Ishikawa (cell line): ENCODE data around the gene EPHA3.

Experiments
- CEBPB ChIP-seq: IDR thresholded peaks from 2 replicates; pipeline ENCODE4 v1.6.1; 2012
- CREB1 ChIP-seq: IDR thresholded peaks from 2 replicates; pipeline ENCODE4 v1.6.1; 2012; ENCODE audit warnings: low read depth
- EGR1 ChIP-seq: IDR thresholded peaks from 2 replicates; pipeline ENCODE4 v1.6.1; 2012
- EP300 ChIP-seq: IDR thresholded peaks from 2 replicates; pipeline ENCODE4 v1.6.1; 2012; ENCODE audit warnings: borderline replicate concordance
- FOXM1 ChIP-seq: IDR thresholded peaks from 2 replicates; pipeline ENCODE4 v1.6.1; 2012; ENCODE audit warnings: low read depth, borderline replicate concordance
- MAX ChIP-seq: IDR thresholded peaks from 2 replicates; pipeline ENCODE4 v1.6.1; 2012
- NFIC ChIP-seq: IDR thresholded peaks from 2 replicates; pipeline ENCODE4 v1.6.1; 2012
- RAD21 ChIP-seq: IDR thresholded peaks from 2 replicates; pipeline ENCODE4 v1.6.1; 2012; ENCODE audit warnings: low read depth
- REST ChIP-seq: IDR thresholded peaks from 2 replicates; pipeline ENCODE4 v1.6.1; 2012; ENCODE audit warnings: low read depth, mild to moderate bottlenecking
- TAF1 ChIP-seq: IDR thresholded peaks from 2 replicates; pipeline ENCODE4 v1.6.1; 2012; ENCODE audit warnings: low read depth, mild to moderate bottlenecking
- TCF12 ChIP-seq: IDR thresholded peaks from 2 replicates; pipeline ENCODE4 v1.6.1; 2012; ENCODE audit warnings: low read depth
- TEAD4 ChIP-seq: IDR thresholded peaks from 2 replicates; pipeline ENCODE4 v1.6.1; 2012
- YY1 ChIP-seq: IDR thresholded peaks from 2 replicates; pipeline ENCODE4 v1.6.1; 2012; ENCODE audit warnings: low read depth
- ZBTB7A ChIP-seq: IDR thresholded peaks from 2 replicates; pipeline ENCODE4 v1.6.1; 2012; ENCODE audit warnings: low read depth
- TF ChIP-seq, protein P1 (sequence below): IDR thresholded peaks from 2 replicates; pipeline ENCODE4 v1.6.1; 2012

The EPHA3 gene

DNA sequence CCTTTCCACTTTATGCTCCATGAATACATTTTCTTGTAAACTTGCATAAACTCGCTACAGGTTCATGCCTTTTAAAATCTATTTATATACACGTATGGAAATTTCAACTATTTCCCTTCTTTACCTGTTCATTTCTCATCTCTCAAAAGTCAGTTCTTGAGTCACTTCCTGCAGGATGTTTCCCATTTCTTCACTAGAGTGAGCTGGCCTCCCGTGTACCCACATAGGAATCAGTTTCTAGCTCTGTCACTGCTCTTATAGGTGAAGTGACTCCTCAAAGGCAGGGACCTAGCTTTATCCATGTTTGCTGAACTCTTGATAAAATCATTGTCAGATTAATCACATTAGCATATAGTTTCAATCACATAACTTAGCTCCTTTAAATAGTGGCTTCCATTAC is 259.7 kb downstream of the EPHA3 start:
- TF ChIP-seq REST (no peak), YY1 (no peak), EP300 (no peak), MAX (no peak)

DNA sequence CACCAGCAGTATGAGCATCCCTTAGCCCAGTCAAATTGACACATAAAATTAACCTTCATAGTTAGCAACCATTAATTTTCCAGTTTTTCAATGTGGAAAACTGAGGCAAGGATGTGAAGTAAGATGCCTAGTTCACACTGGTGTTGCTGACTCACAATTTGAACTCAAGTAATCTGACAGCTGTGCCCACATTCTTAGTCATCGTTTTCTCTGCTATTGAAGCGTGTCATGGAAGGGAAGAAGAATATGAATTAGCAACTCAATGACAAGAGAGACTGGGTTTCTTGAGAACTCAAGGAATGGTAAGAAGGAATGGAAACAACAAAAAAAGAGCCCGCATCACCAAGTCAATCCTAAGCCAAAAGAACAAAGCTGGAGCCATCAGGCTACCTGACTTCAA is 261.4 kb downstream of the EPHA3 start:
- TF ChIP-seq MAX (no peak), RAD21 (no peak), CEBPB (no peak), TCF12 (no peak), NFIC (no peak), TEAD4 (no peak), EP300 (no peak), CREB1 (no peak)
- TF ChIP-seq, protein P1, sequence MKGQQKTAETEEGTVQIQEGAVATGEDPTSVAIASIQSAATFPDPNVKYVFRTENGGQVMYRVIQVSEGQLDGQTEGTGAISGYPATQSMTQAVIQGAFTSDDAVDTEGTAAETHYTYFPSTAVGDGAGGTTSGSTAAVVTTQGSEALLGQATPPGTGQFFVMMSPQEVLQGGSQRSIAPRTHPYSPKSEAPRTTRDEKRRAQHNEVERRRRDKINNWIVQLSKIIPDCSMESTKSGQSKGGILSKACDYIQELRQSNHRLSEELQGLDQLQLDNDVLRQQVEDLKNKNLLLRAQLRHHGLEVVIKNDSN: no peak

DNA sequence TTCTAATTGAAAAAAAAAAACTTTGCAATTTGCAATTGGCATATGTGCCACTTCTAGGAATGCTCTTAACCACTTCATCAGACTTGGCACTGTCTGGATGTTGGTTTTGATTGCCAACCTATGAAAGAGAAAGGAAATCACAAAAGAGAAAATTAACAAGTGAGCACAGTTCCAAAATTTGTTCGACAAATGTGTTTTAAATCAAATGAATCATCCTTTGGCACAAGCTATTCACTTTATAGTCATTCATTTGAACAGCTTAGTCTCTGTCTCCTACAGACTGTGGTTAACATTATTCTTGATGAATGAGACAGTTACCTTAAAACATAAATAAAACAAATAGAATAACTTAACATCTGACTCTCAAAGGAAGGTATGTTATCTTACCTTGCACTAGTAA is 265.0 kb downstream of the EPHA3 start:
- TF ChIP-seq TCF12 (no peak), TAF1 (no peak), CEBPB (no peak), ZBTB7A (no peak)

GRCh38 chr3:89373434-89373833 is 266.0 kb downstream of the EPHA3 start:
- TF ChIP-seq REST (no peak), ZBTB7A (no peak), TEAD4 (no peak), YY1 (no peak), CREB1 (no peak), MAX (no peak), EP300 (no peak), NFIC (no peak), CEBPB (no peak), EGR1 (no peak), TAF1 (no peak), RAD21 (no peak), TCF12 (no peak)
- TF ChIP-seq, protein P1: no peak

GRCh38 chr3:89375451-89375850 is 268.0 kb downstream of the EPHA3 start:
- no peak for TF ChIP-seq FOXM1
- no peak for TF ChIP-seq TEAD4
- TF ChIP-seq CEBPB: no peak
- no peak for TF ChIP-seq EP300
- TF ChIP-seq ZBTB7A: no peak
- TF ChIP-seq RAD21: no peak
- no peak for TF ChIP-seq EGR1
- no peak for TF ChIP-seq YY1
- TF ChIP-seq, protein P1: no peak
- TF ChIP-seq CREB1: no peak
- no peak for TF ChIP-seq MAX
- no peak for TF ChIP-seq NFIC
- TF ChIP-seq REST: no peak
- TF ChIP-seq TCF12: no peak
- TF ChIP-seq TAF1: no peak
